MM.1S (cell line): ENCODE measurements around the gene KCNS1.

Experiments
- DNase-seq: peaks from one replicate; pipeline ENCODE4 v3.0.0-alpha.2; 2015
- H2AFZ ChIP-seq: fragments of 300-600 bp; sonication (generic); 2 replicates; pipeline ENCODE4 v1.6.0; 2016; ENCODE audit warnings: antibody characterized with exemption, low read length
- H3F3A ChIP-seq: fragments of 300-600 bp; sonication (generic); 2 replicates; pipeline ENCODE4 v1.6.1; 2016; ENCODE audit warnings: mild to moderate bottlenecking, antibody characterized with exemption, low read length, moderate library complexity, mixed read lengths; ENCODE audit not compliant: insufficient read depth
- H3K27ac ChIP-seq: fragments of 300-600 bp; sonication (generic); 2 replicates; pipeline ENCODE4 v1.5.1; 2016; ENCODE audit warnings: mild to moderate bottlenecking, low read length
- H3K27me3 ChIP-seq: fragments of 300-600 bp; sonication (generic); replicated peaks from 2 replicates; pipeline ENCODE4 v1.6.0; 2016; ENCODE audit warnings: low read length; ENCODE audit not compliant: insufficient read depth
- H3K36me3 ChIP-seq: fragments of 300-600 bp; sonication (generic); replicated peaks from 2 replicates; pipeline ENCODE4 v1.6.1; 2016; ENCODE audit warnings: mild to moderate bottlenecking, low read length, mixed read lengths; ENCODE audit not compliant: insufficient read depth
- H3K4me1 ChIP-seq: fragments of 300-600 bp; sonication (generic); 2 replicates; pipeline ENCODE4 v1.6.1; 2016; ENCODE audit warnings: low read length, mixed read lengths
- H3K4me2 ChIP-seq: fragments of 300-600 bp; sonication (generic); 2 replicates; pipeline ENCODE4 v1.6.0; 2016; ENCODE audit warnings: low read depth, low read length
- H3K4me3 ChIP-seq: fragments of 300-600 bp; sonication (generic); 2 replicates; pipeline ENCODE4 v1.5.1; 2016; ENCODE audit warnings: low read length, mixed read lengths
- H3K79me2 ChIP-seq: fragments of 300-600 bp; sonication (generic); 2 replicates; pipeline ENCODE4 v1.6.1; 2016; ENCODE audit warnings: mixed run types, low read length, mixed read lengths
- H3K9ac ChIP-seq: fragments of 300-600 bp; sonication (generic); 2 replicates; pipeline ENCODE4 v1.6.1; 2016; ENCODE audit warnings: low read length, mixed read lengths
- H3K9me2 ChIP-seq: fragments of 300-600 bp; sonication (generic); replicated peaks from 2 replicates; pipeline ENCODE4 v1.6.1; 2016; ENCODE audit warnings: mild to moderate bottlenecking, low read length, mixed read lengths; ENCODE audit not compliant: insufficient read depth
- H3K9me3 ChIP-seq: fragments of 300-600 bp; sonication (generic); replicated peaks from 2 replicates; pipeline ENCODE4 v1.6.1; 2016; ENCODE audit warnings: mild to moderate bottlenecking, low read length, mixed read lengths; ENCODE audit not compliant: insufficient read depth
- H4K20me1 ChIP-seq: fragments of 300-600 bp; sonication (generic); 2 replicates; pipeline ENCODE4 v1.6.1; 2016; ENCODE audit warnings: mild to moderate bottlenecking, low read length, moderate library complexity, mixed read lengths; ENCODE audit not compliant: insufficient read depth
- CTCF ChIP-seq: fragments of 300-600 bp; sonication (generic); IDR thresholded peaks from 2 replicates; pipeline ENCODE4 v1.5.1; 2016; ENCODE audit warnings: antibody characterized with exemption, low read length, mixed read lengths
- EZH2 ChIP-seq: fragments of 300-600 bp; sonication (generic); optimal IDR thresholded peaks from 2 replicates; pipeline ENCODE3; 2017; ENCODE audit warnings: low read depth, mild to moderate bottlenecking, antibody characterized with exemption, low read length, mixed read lengths
- EZH2phosphoT487 ChIP-seq: fragments of 300-600 bp; sonication (generic); IDR thresholded peaks from 2 replicates; pipeline ENCODE4 v1.6.1; 2018; ENCODE audit warnings: antibody characterized with exemption, low read length

Gene KCNS1

GRCh38 chr20:45087097-45087790 is 13.7 kb downstream of the KCNS1 start:
- H4K20me1 ChIP-seq = no peaks in the 10 kb centered on the region
- H3K36me3 ChIP-seq = no peaks in the 10 kb centered on the region; the same call in 1 of the 2 replicates
- no peak for DNase-seq
- no peaks in the 10 kb centered on the region for H3K9me3 ChIP-seq
- H3F3A ChIP-seq = no peaks in the 10 kb centered on the region
- H3K9ac ChIP-seq = no peak overlapping the region
- H3K27ac ChIP-seq = no peak overlapping the region
- no peak overlapping the region for H3K4me3 ChIP-seq
- H2AFZ ChIP-seq = no peak overlapping the region
- TF ChIP-seq EZH2phosphoT487 = no peak
- no peak for TF ChIP-seq CTCF
- no peak for TF ChIP-seq EZH2
- H3K4me1 ChIP-seq = no peaks in the 10 kb centered on the region
- no peaks in the 10 kb centered on the region for H3K27me3 ChIP-seq
- no peaks in the 10 kb centered on the region for H3K79me2 ChIP-seq
- H3K9me2 ChIP-seq = no peaks in the 10 kb centered on the region
- H3K4me2 ChIP-seq = no peak overlapping the region

- Histone ChIP-seq H3K27me3 (no peaks in the 10 kb centered on the region), H3K4me2 (no peak overlapping the region), H3K36me3 (no peaks in the 10 kb centered on the region; the same call in 1 of the 2 replicates), H3F3A (no peaks in the 10 kb centered on the region), H3K9ac (no peak overlapping the region), H3K9me3 (no peaks in the 10 kb centered on the region), H4K20me1 (no peaks in the 10 kb centered on the region), H3K27ac (no peak overlapping the region), H3K4me1 (no peaks in the 10 kb centered on the region), H3K4me3 (no peak overlapping the region), H2AFZ (no peak overlapping the region), H3K9me2 (no peaks in the 10 kb centered on the region), H3K79me2 (no peaks in the 10 kb centered on the region)
- TF ChIP-seq EZH2 (no peak), CTCF (0 out of 2 replicates have a peak, but pooled peaks have one; percentile 3)
- DNase-seq = no peak
Measured at GRCh38 chr20:45085867-45086266, 15.1 kb downstream of the KCNS1 start.

- Histone ChIP-seq H3K36me3 (no peaks in the 10 kb centered on the region; the same call in 1 of the 2 replicates), H4K20me1 (no peaks in the 10 kb centered on the region), H3K27me3 (no peaks in the 10 kb centered on the region), H3K9me2 (no peaks in the 10 kb centered on the region), H3K9ac (no peak overlapping the region), H3K4me1 (no peaks in the 10 kb centered on the region), H3K4me3 (no peak overlapping the region), H3F3A (no peaks in the 10 kb centered on the region), H3K9me3 (no peaks in the 10 kb centered on the region), H3K27ac (no peak overlapping the region), H2AFZ (no peak overlapping the region), H3K79me2 (no peaks in the 10 kb centered on the region), H3K4me2 (no peak overlapping the region)
- no peak for TF ChIP-seq EZH2phosphoT487
- TF ChIP-seq CTCF = no peak
- TF ChIP-seq EZH2 = no peak
- DNase-seq = no peak
Measured at GRCh38 chr20:45085289-45085688, 15.6 kb downstream of the KCNS1 start.
